Neural progenitor cell (in vitro differentiated cells): ENCODE measurements around the gene GSG1L. TPM values are rescaled to one million over a fixed set of nuclear protein-coding genes. Genes with fewer than 3 reads are reported as not detected.

Experiments
- DNase-seq: peaks from one replicate; pipeline ENCODE4 v3.0.0-alpha.2; 2016; ENCODE audit warnings: low spot score
- H2AFZ ChIP-seq: fragments of 200-600 bp; sonication (generic); replicated peaks from 2 replicates; pipeline ENCODE4 v1.6.1; 2016; ENCODE audit warnings: antibody characterized with exemption
- H3F3A ChIP-seq: fragments of 200-600 bp; sonication (generic); 2 replicates; pipeline ENCODE4 v1.6.1; 2016; ENCODE audit warnings: antibody characterized with exemption, low read depth
- H3K27ac ChIP-seq: fragments of 200-600 bp; sonication (generic); 2 replicates; pipeline ENCODE4 v1.5.1; 2016; ENCODE audit warnings: mild to moderate bottlenecking
- H3K27me3 ChIP-seq: fragments of 200-600 bp; sonication (generic); 2 replicates; pipeline ENCODE4 v1.6.1; 2016; ENCODE audit warnings: mild to moderate bottlenecking, moderate library complexity
- H3K36me3 ChIP-seq: fragments of 200-600 bp; sonication (generic); 2 replicates; pipeline ENCODE4 v1.5.1; 2016
- H3K4me1 ChIP-seq: fragments of 200-600 bp; sonication (generic); 2 replicates; pipeline ENCODE4 v1.6.1; 2016; ENCODE audit warnings: mixed run types
- H3K4me2 ChIP-seq: fragments of 200-600 bp; sonication (generic); 2 replicates; pipeline ENCODE4 v1.6.1; 2016
- H3K4me3 ChIP-seq: fragments of 200-600 bp; sonication (generic); 2 replicates; pipeline ENCODE4 v1.5.1; 2016
- H3K79me2 ChIP-seq: fragments of 200-600 bp; sonication (generic); 2 replicates; pipeline ENCODE4 v1.6.1; 2016; ENCODE audit warnings: low read depth
- H3K9ac ChIP-seq: fragments of 200-600 bp; sonication (generic); 2 replicates; pipeline ENCODE4 v1.6.1; 2016
- H3K9me3 ChIP-seq: fragments of 200-600 bp; sonication (generic); 2 replicates; pipeline ENCODE4 v1.5.1; 2016; ENCODE audit warnings: low read depth
- H4K20me1 ChIP-seq: fragments of 200-600 bp; sonication (generic); 2 replicates; pipeline ENCODE4 v1.6.1; 2016; ENCODE audit warnings: low read depth
- H3K27ac Mint-ChIP-seq: 3 replicates; pipeline ENCODE4 v1.8.0; 2021; ENCODE audit warnings: mixed read lengths
- H3K27me3 Mint-ChIP-seq: 2 replicates; pipeline ENCODE4 v1.8.0; 2022; ENCODE audit warnings: low read depth, mild to moderate bottlenecking, inconsistent platforms, moderate library complexity, mixed read lengths; ENCODE audit not compliant: insufficient read depth
- H3K36me3 Mint-ChIP-seq: 3 replicates; pipeline ENCODE4 v1.8.0; 2021; ENCODE audit warnings: mixed read lengths
- H3K4me1 Mint-ChIP-seq: 3 replicates; pipeline ENCODE4 v1.8.0; 2021; ENCODE audit warnings: mixed read lengths
- H3K4me3 Mint-ChIP-seq: 3 replicates; pipeline ENCODE4 v1.8.0; 2021; ENCODE audit warnings: mild to moderate bottlenecking, moderate library complexity, mixed read lengths
- H3K9me3 Mint-ChIP-seq: 3 replicates; pipeline ENCODE4 v1.8.0; 2020; ENCODE audit warnings: mixed read lengths
- EZH2 ChIP-seq: fragments of 200-600 bp; sonication (generic); IDR thresholded peaks from 2 replicates; pipeline ENCODE4 v1.6.1; 2017; ENCODE audit warnings: antibody characterized with exemption, mild to moderate bottlenecking, moderate library complexity
- EZH2phosphoT487 ChIP-seq: fragments of 200-600 bp; sonication (generic); IDR thresholded peaks from 2 replicates; pipeline ENCODE4 v1.6.1; 2017; ENCODE audit warnings: antibody characterized with exemption
- total RNA-seq: library from RNA; depleted of rRNA; stranded (reverse); fragments of >200 nt; gene quantifications from 2 replicates; pipeline ENCODE4 v1.2.3, GENCODE V29; 2015; ENCODE audit warnings: low replicate concordance
- TF ChIP-seq, protein P1 (sequence below): fragments of 200-600 bp; sonication (generic); IDR thresholded peaks from 2 replicates; pipeline ENCODE4 v1.5.1; 2017; ENCODE audit warnings: antibody characterized with exemption, mild to moderate bottlenecking

The GSG1L gene
- total RNA-seq, 1 donor from 2014 or later, result not detected

DNA sequence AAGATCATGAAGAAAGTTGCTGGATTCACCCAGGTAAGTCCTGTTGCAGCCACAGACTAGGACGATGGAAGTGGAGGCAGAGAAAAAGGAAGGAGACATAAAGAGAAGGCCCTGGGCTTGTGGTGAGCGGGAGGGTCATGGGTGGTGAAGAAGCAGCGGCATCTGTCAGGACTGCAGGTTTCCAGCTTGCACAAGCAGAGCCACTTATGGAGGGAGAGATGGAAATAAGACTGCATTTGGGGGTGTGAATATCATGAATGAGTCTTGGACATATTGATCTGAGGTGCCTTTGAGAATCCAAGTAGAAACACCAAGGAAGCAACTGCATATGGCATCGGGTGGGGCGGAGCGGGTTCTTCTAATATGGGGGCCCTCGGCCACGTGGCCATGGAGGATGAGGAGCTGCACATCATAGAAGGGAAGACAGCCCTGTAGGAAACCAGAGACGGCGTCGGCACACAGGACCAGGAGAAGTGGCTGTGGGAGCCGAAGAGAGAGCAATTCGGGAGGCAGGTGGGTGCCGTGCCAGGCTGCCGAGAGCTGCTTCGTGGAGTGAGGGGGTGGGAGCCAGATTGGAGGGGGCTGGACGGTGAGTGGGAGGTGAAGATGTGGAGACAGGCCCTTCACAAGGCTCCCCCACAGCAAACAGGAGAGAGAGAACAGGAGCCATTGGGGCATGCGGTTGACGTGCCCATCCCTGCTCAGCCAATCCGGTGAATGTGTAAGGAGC is 243.5 kb downstream of the GSG1L start:
- H3K4me1 Mint-ChIP-seq, result no peaks in the 10 kb centered on the region
- TF ChIP-seq, protein P1, sequence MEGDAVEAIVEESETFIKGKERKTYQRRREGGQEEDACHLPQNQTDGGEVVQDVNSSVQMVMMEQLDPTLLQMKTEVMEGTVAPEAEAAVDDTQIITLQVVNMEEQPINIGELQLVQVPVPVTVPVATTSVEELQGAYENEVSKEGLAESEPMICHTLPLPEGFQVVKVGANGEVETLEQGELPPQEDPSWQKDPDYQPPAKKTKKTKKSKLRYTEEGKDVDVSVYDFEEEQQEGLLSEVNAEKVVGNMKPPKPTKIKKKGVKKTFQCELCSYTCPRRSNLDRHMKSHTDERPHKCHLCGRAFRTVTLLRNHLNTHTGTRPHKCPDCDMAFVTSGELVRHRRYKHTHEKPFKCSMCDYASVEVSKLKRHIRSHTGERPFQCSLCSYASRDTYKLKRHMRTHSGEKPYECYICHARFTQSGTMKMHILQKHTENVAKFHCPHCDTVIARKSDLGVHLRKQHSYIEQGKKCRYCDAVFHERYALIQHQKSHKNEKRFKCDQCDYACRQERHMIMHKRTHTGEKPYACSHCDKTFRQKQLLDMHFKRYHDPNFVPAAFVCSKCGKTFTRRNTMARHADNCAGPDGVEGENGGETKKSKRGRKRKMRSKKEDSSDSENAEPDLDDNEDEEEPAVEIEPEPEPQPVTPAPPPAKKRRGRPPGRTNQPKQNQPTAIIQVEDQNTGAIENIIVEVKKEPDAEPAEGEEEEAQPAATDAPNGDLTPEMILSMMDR, result no peak
- TF ChIP-seq EZH2phosphoT487, result no peak
- DNase-seq, result no peak
- Histone ChIP-seq H3K9me3 (no peaks in the 10 kb centered on the region), H3K27me3 (no peaks in the 10 kb centered on the region), H3K27ac (no peak overlapping the region), H3K4me2 (no peak overlapping the region), H4K20me1 (no peaks in the 10 kb centered on the region), H3K4me3 (no peak overlapping the region), H3K79me2 (no peaks in the 10 kb centered on the region), H3K4me1 (no peaks in the 10 kb centered on the region), H3F3A (no peaks in the 10 kb centered on the region), H3K36me3 (no peaks in the 10 kb centered on the region), H3K9ac (no peak overlapping the region), H2AFZ (no peak overlapping the region)
- H3K36me3 Mint-ChIP-seq, result no peaks in the 10 kb centered on the region
- peaks cover 2% of the 10 kb centered on the region for H3K9me3 Mint-ChIP-seq
- peaks cover 13% of the 10 kb centered on the region for H3K27me3 Mint-ChIP-seq
- no peak overlapping the region for H3K4me3 Mint-ChIP-seq
- no peak overlapping the region for H3K27ac Mint-ChIP-seq

DNA sequence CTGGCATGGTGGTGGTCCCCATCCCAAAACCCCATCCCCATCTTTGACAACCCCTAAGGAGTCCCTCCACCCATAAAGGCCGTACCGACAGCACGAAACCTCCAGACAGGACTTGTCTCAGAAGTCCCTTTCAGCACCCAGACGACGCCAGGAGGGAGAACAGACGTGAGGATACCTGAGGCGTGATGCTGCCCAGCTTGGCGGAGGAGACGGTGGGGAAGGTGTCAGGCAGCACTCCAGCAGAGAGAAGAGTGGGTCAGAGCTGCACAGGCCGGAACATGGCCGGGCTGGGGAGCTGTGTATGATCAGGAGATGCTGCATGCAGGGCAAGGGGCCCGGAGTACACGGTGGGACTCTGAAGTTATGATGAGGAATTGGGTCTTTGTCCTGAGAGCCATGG is 244.2 kb downstream of the GSG1L start:
- TF ChIP-seq, protein P1, result no peak
- TF ChIP-seq EZH2phosphoT487 (no peak), EZH2 (no peak)
- Histone ChIP-seq H3K9ac (no peak overlapping the region), H3K36me3 (no peaks in the 10 kb centered on the region), H2AFZ (no peak overlapping the region), H3K9me3 (no peaks in the 10 kb centered on the region), H3K79me2 (no peaks in the 10 kb centered on the region), H3K4me3 (no peak overlapping the region), H3K4me1 (no peaks in the 10 kb centered on the region), H3F3A (no peaks in the 10 kb centered on the region), H3K4me2 (no peak overlapping the region), H4K20me1 (no peaks in the 10 kb centered on the region), H3K27me3 (no peaks in the 10 kb centered on the region), H3K27ac (no peak overlapping the region)
- no peaks in the 10 kb centered on the region for H3K4me1 Mint-ChIP-seq
- H3K36me3 Mint-ChIP-seq, result no peaks in the 10 kb centered on the region
- no peak for DNase-seq
- no peak overlapping the region for H3K4me3 Mint-ChIP-seq
- peaks cover 2% of the 10 kb centered on the region for H3K9me3 Mint-ChIP-seq
- peaks cover 10% of the 10 kb centered on the region for H3K27me3 Mint-ChIP-seq
- no peak overlapping the region for H3K27ac Mint-ChIP-seq

DNA sequence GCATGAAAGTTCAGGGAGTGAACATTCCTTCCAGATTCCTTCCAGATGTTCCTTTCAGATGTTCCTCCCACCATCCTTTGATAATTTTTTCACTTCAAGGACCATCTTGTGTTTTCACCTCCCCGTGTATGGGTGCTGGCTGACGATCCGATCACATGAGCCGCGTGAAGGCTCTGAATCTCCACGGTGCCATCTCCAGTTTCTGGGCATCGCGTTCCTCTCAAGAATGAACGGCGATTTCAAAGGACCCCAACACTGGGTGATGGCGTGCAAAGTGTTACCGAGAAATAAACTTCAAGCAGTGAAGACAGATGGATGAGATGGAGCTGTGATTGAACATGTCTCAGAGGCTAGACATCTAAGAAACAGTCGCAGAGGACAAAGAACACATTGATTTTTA is 245.3 kb downstream of the GSG1L start:
- Histone ChIP-seq H2AFZ (no peak overlapping the region), H4K20me1 (no peaks in the 10 kb centered on the region), H3K4me3 (no peak overlapping the region), H3K27me3 (no peaks in the 10 kb centered on the region), H3K79me2 (no peaks in the 10 kb centered on the region), H3K36me3 (no peaks in the 10 kb centered on the region), H3F3A (no peaks in the 10 kb centered on the region), H3K9me3 (no peaks in the 10 kb centered on the region), H3K4me2 (no peak overlapping the region), H3K27ac (no peak overlapping the region), H3K9ac (no peak overlapping the region), H3K4me1 (no peaks in the 10 kb centered on the region)
- Mint-ChIP-seq H3K4me3 (no peak overlapping the region), H3K27me3 (peaks cover 14% of the 10 kb centered on the region), H3K27ac (no peak overlapping the region), H3K9me3 (peaks cover 2% of the 10 kb centered on the region), H3K4me1 (no peaks in the 10 kb centered on the region), H3K36me3 (no peaks in the 10 kb centered on the region)
- TF ChIP-seq, protein P1, result no peak
- no peak for TF ChIP-seq EZH2phosphoT487
- no peak for TF ChIP-seq EZH2
- no peak for DNase-seq
